ENCODE measurements around the gene CCDC9B. TPM values are rescaled to one million over a fixed set of nuclear protein-coding genes. Genes with fewer than 3 reads are reported as not detected.

Gene CCDC9B
- total and polyA plus RNA-seq, 7 donors, result 5.1 to 97.2 (median 43.9) TPM

- Histone ChIP-seq H3K4me1 (peaks cover 0 to 36% (median 25%) of the 10 kb centered on the region in 4 donors), H3K9me3 (no peaks in the 10 kb centered on the region), H3K36me3 (no peaks in the 10 kb centered on the region), H3K27me3 (no peaks in the 10 kb centered on the region), H3K4me3 (no peak overlapping the region), H3K27ac (peak overlapping the region in 1 of 4 donors; percentile 97)
- no peak for DNase-seq
- intact Hi-C loops (cut with DNase I), result loop anchor here (2.0 to 5.0 kb wide), 4 partner anchors 46 to 228 kb away; partner anchors contain the start of gene IVD
- TF ChIP-seq POLR2AphosphoS5 (IDR thresholded peaks at IDR 0.05) (no peak), POLR2A (IDR thresholded peaks at IDR 0.05) (no peak), EP300 (IDR thresholded peaks at IDR 0.05) (no peak), CTCF (IDR thresholded peaks at IDR 0.05) (no peak)
- WGBS, 2 donors, result 94 to 95% methylated on average over 1 of the region's 1 CpG
Observed at GRCh38 chr15:40320409-40320808, 20.3 kb downstream of the CCDC9B start.

GRCh38 chr15:40317580-40317979 is 23.2 kb downstream of the CCDC9B start:
- 70 to 81% methylated on average over 4 of the region's 4 CpGs for WGBS, 2 donors
- Histone ChIP-seq H3K4me3 (no peak overlapping the region), H3K27me3 (no peaks in the 10 kb centered on the region), H3K4me1 (peaks cover 0 to 17% (median 12%) of the 10 kb centered on the region in 4 donors), H3K27ac (no peak overlapping the region), H3K9me3 (no peaks in the 10 kb centered on the region), H3K36me3 (no peaks in the 10 kb centered on the region)
- TF ChIP-seq POLR2AphosphoS5 (IDR thresholded peaks at IDR 0.05), result no peak
- TF ChIP-seq POLR2A (IDR thresholded peaks at IDR 0.05), result no peak
- no peak for TF ChIP-seq EP300 (IDR thresholded peaks at IDR 0.05)
- no peak for TF ChIP-seq CTCF (IDR thresholded peaks at IDR 0.05)
- intact Hi-C loops (cut with DNase I), result no loop called here
- no peak for DNase-seq

GRCh38 chr15:40316931-40317330 is 23.8 kb downstream of the CCDC9B start:
- TF ChIP-seq POLR2AphosphoS5 (IDR thresholded peaks at IDR 0.05), result no peak
- TF ChIP-seq CTCF (IDR thresholded peaks at IDR 0.05), result no peak
- TF ChIP-seq EP300 (IDR thresholded peaks at IDR 0.05), result no peak
- no peak for TF ChIP-seq POLR2A (IDR thresholded peaks at IDR 0.05)
- intact Hi-C loops (cut with DNase I), result no loop called here
- WGBS, 2 donors, result 77 to 81% methylated on average over 3 of the region's 3 CpGs

GRCh38 chr15:40314723-40315276 is 25.9 kb downstream of the CCDC9B start:
- H3K4me1 ChIP-seq, result no peaks in the 10 kb centered on the region
- DNase-seq, result no peak
- 76 to 85% methylated on average over 4 of the region's 4 CpGs for WGBS, 2 donors

More at GRCh38 chr15:40316931-40317330, 23.8 kb downstream of the CCDC9B start:
- no peak for DNase-seq
- Histone ChIP-seq H3K9me3 (no peaks in the 10 kb centered on the region), H3K4me3 (no peak overlapping the region), H3K27ac (no peak overlapping the region), H3K27me3 (no peaks in the 10 kb centered on the region), H3K36me3 (no peaks in the 10 kb centered on the region), H3K4me1 (peaks cover 0 to 11% (median 6%) of the 10 kb centered on the region in 4 donors)

More at GRCh38 chr15:40314723-40315276, 25.9 kb downstream of the CCDC9B start:
- Histone ChIP-seq H3K27me3 (no peaks in the 10 kb centered on the region), H3K4me3 (no peak overlapping the region), H3K27ac (no peak overlapping the region), H3K36me3 (no peaks in the 10 kb centered on the region), H3K9me3 (no peaks in the 10 kb centered on the region)
- TF ChIP-seq POLR2AphosphoS5 (IDR thresholded peaks at IDR 0.05) (no peak), EP300 (IDR thresholded peaks at IDR 0.05) (no peak), CTCF (IDR thresholded peaks at IDR 0.05) (no peak), POLR2A (IDR thresholded peaks at IDR 0.05) (no peak)
- intact Hi-C loops (cut with DNase I), result no loop called here
